Endothelial cell of umbilical vein (primary cell): ENCODE data around the gene SLIT1. TPM values are rescaled to one million over a fixed set of nuclear protein-coding genes. Genes with fewer than 3 reads are reported as not detected.

Source experiments
- BruUV-seq: library from RNA; stranded (reverse); fragments of 400-500 nt; replicated peaks from 2 replicates; lab custom pipeline; 2021; lab: Mats Ljungman, UMichigan
- CTCF ChIA-PET: fragments of 300-600, 350-600 bp; sonication (Branson Sonifier 250); formaldehyde crosslinking; loops from one replicate; lab custom pipeline; 2021; ENCODE audit warnings: antibody characterized with exemption, inconsistent platforms; lab: Charles Lee
- POLR2A ChIA-PET: fragments of 300-600, 350-600 bp; sonication (Branson Sonifier 250); formaldehyde crosslinking; loops from one replicate; lab custom pipeline; 2021; ENCODE audit warnings: antibody characterized with exemption, inconsistent platforms; lab: Charles Lee
- DNase-seq: peaks from one replicate; pipeline ENCODE4 v3.0.0-alpha.2; 2011; ENCODE audit warnings: low read depth, low spot score
- FAIRE-seq: peaks from 2 replicates; lab custom pipeline; 2011; peaks lifted over from hg19 to GRCh38; lab: Jason Lieb, UNC
- H2AFZ ChIP-seq: 2 replicates; pipeline ENCODE4 v1.6.0; 2012; ENCODE audit warnings: low read depth, low read length, control low read depth, inconsistent platforms
- H3K27ac ChIP-seq: 2 replicates; pipeline ENCODE4 v1.5.1; 2011; ENCODE audit warnings: low read depth, mild to moderate bottlenecking, control low read depth, low read length, moderate library complexity; ENCODE audit not compliant: insufficient read depth
- H3K27me3 ChIP-seq, 2 experiments: 2 replicates each; pipeline versions ENCODE4 v1.6.0 to v1.6.1; 2011; ENCODE audit warnings: low read length in 2 of 2, mixed read lengths in 1 of 2; ENCODE audit not compliant: control insufficient read depth in 2 of 2, insufficient read depth in 2 of 2
- H3K36me3 ChIP-seq, 2 experiments: 2 replicates in 1 of 2; 3 replicates in 1 of 2; pipeline ENCODE4 v1.5.1; 2011; ENCODE audit warnings: low read length in 2 of 2, mild to moderate bottlenecking in 1 of 2, moderate library complexity in 1 of 2; ENCODE audit not compliant: control insufficient read depth in 2 of 2, insufficient read depth in 2 of 2; ENCODE audit errors: extremely low read depth in 1 of 2
- H3K4me1 ChIP-seq: 3 replicates; pipeline ENCODE4 v1.5.1; 2011; ENCODE audit warnings: mild to moderate bottlenecking, low read length; ENCODE audit not compliant: control insufficient read depth, insufficient read depth; ENCODE audit errors: extremely low read depth
- H3K4me2 ChIP-seq: 2 replicates; pipeline ENCODE4 v1.6.1; 2011; ENCODE audit warnings: low read length, control low read depth, mixed read lengths; ENCODE audit not compliant: insufficient read depth
- H3K4me3 ChIP-seq, 3 experiments: fragments of 200-600 bp in 1 of 3; sonication (generic), shearing (Covaris generic) in 1 of 3; replicated peaks in 1 of 3; 2 replicates each; pipeline ENCODE4 v1.5.1; 2011 to 2016; ENCODE audit warnings: control low read depth in 3 of 3, low read length in 3 of 3, mild to moderate bottlenecking in 2 of 3, inconsistent platforms in 1 of 3, low read depth in 1 of 3, moderate library complexity in 1 of 3; ENCODE audit not compliant: insufficient read depth in 1 of 3
- H3K79me2 ChIP-seq: 2 replicates; pipeline ENCODE4 v1.6.0; 2012; ENCODE audit warnings: low read length, inconsistent platforms; ENCODE audit not compliant: control insufficient read depth, insufficient read depth
- H3K9ac ChIP-seq: replicated peaks from 2 replicates; pipeline ENCODE3; 2011; ENCODE audit warnings: low read length, control low read depth; ENCODE audit not compliant: insufficient read depth; ENCODE audit errors: extremely low read depth
- H3K9me1 ChIP-seq: replicated peaks from 3 replicates; pipeline ENCODE4 v1.6.0; 2011; ENCODE audit warnings: mild to moderate bottlenecking, low read length; ENCODE audit not compliant: control insufficient read depth, insufficient read depth; ENCODE audit errors: extremely low read depth
- H3K9me3 ChIP-seq: replicated peaks from 2 replicates; pipeline ENCODE4 v1.5.1; 2012; ENCODE audit warnings: low read length, inconsistent platforms; ENCODE audit not compliant: control insufficient read depth, insufficient read depth
- H4K20me1 ChIP-seq: replicated peaks from 2 replicates; pipeline ENCODE3; 2011; ENCODE audit warnings: mild to moderate bottlenecking, low read length; ENCODE audit not compliant: control insufficient read depth, insufficient read depth; ENCODE audit errors: extremely low read depth
- CTCF ChIP-seq, 2 donors: IDR thresholded peaks; 1 replicate in 1 of 2; 2 replicates in 1 of 2; pipeline ENCODE4 v1.5.1; 2011; ENCODE audit warnings: low read length in 2 of 2, mild to moderate bottlenecking in 2 of 2, moderate library complexity in 2 of 2, control low read depth in 1 of 2, inconsistent platforms in 1 of 2, low read depth in 1 of 2; ENCODE audit not compliant: insufficient read depth in 1 of 2; ENCODE audit errors: extremely low read depth in 1 of 2
- EZH2 ChIP-seq: IDR thresholded peaks from 2 replicates; pipeline ENCODE4 v1.6.1; 2012; ENCODE audit warnings: borderline replicate concordance, low read depth, mild to moderate bottlenecking, moderate library complexity, low read length, inconsistent platforms; ENCODE audit not compliant: severe bottlenecking
- FOS ChIP-seq: IDR thresholded peaks from 2 replicates; pipeline ENCODE4 v1.6.1; 2011; ENCODE audit warnings: mild to moderate bottlenecking, low read length, moderate library complexity, borderline replicate concordance; ENCODE audit not compliant: insufficient read depth
- GATA2 ChIP-seq: IDR thresholded peaks from 2 replicates; pipeline ENCODE4 v1.7.0; 2011; ENCODE audit warnings: low read depth, mild to moderate bottlenecking, moderate library complexity, mixed read lengths, low read length; ENCODE audit not compliant: insufficient read length, insufficient read depth
- JUN ChIP-seq: IDR thresholded peaks from 2 replicates; pipeline ENCODE4 v1.6.1; 2011; ENCODE audit warnings: borderline replicate concordance, low read depth; ENCODE audit not compliant: insufficient read length, insufficient read depth
- MAX ChIP-seq: IDR thresholded peaks from 2 replicates; pipeline ENCODE4 v1.6.1; 2011; ENCODE audit not compliant: insufficient read depth, insufficient read length
- MYC ChIP-seq: IDR thresholded peaks from one replicate; pipeline ENCODE4 v1.6.1; 2011; ENCODE audit warnings: mild to moderate bottlenecking, low read depth, low read length
- POLR2A ChIP-seq: IDR thresholded peaks from 2 replicates; pipeline ENCODE4 v1.6.1; 2012; ENCODE audit warnings: low read depth, mild to moderate bottlenecking, control low read depth, low read length
- POLR2AphosphoS5 ChIP-seq: IDR thresholded peaks from 2 replicates; pipeline ENCODE4 v1.6.1; 2012; ENCODE audit warnings: low read depth, mild to moderate bottlenecking, control low read depth, low read length, moderate library complexity; ENCODE audit not compliant: insufficient read depth
- dilution Hi-C: fragments of 300-500 bp; cut with MboI; formaldehyde crosslinking; loops from one replicate; pipeline ENCODE4 v1.15.0; 2019; ENCODE audit warnings: low sequenced_read_pairs; ENCODE audit not compliant: extremely low pct_ligation_motif_present
- intact Hi-C: fragments of 100-400 bp; cut with micrococcal nuclease; formaldehyde crosslinking; loops from one replicate; pipeline ENCODE4 v1.10.0; 2022
- polyA plus RNA-seq, 4 experiments: library from polyadenylated mRNA; depleted of rRNA in 3 of 4; stranded (reverse) in 3 of 4; unstranded in 1 of 4; fragments of >200 nt; gene quantifications; 2 replicates each; pipeline versions ENCODE4 v1.2.1 to v1.2.3, GENCODE V29; 2011 to 2012; ENCODE audit warnings: missing spikeins in 1 of 4
- total RNA-seq: library from RNA; stranded (reverse); gene quantifications from 2 replicates; pipeline ENCODE4 v1.2.3, GENCODE V29; 2021

Gene SLIT1
- total and polyA plus RNA-seq, 2 donors (not counting 3 experiments of a cell fraction or from before 2014, with no cell fraction given), result 0.04 to 0.20 TPM

- Histone ChIP-seq H2AFZ (no peak overlapping the region), H3K4me3 (no peak overlapping the region), H3K4me1 (no peaks in the 10 kb centered on the region), H3K4me2 (no peak overlapping the region), H3K27me3 (no peaks in the 10 kb centered on the region), H3K36me3 (no peaks in the 10 kb centered on the region), H3K27ac (no peak overlapping the region), H3K79me2 (no peaks in the 10 kb centered on the region), H3K9me3 (no peaks in the 10 kb centered on the region), H3K9ac (no peak overlapping the region), H3K9me1 (no peaks in the 10 kb centered on the region), H4K20me1 (no peaks in the 10 kb centered on the region)
- dilution Hi-C loops, result no loop called here
- BruUV-seq, result no TSS peak
- no peak for TF ChIP-seq POLR2A
- no peak for TF ChIP-seq CTCF (IDR thresholded peaks at IDR 0.05; ENCODE audit: extremely low read depth in 1 of 2, insufficient read depth in 1 of 2, low read depth in 1 of 2, low read length in 2 of 2)
- TF ChIP-seq JUN, result no peak
- TF ChIP-seq MAX, result no peak
- TF ChIP-seq FOS, result no peak
- no peak for TF ChIP-seq GATA2
- TF ChIP-seq POLR2AphosphoS5, result no peak
- no peak for TF ChIP-seq MYC
- TF ChIP-seq EZH2, result no peak
- intact Hi-C loops, result no loop called here
- POLR2A ChIA-PET, result no interaction called here
- CTCF ChIA-PET, result no interaction called here
- no peak for FAIRE-seq
- no peak for DNase-seq
Observed at GRCh38 chr10:96992721-96993120, 193.0 kb downstream of the SLIT1 start.
